ENCODE results near the gene PPP2R3B. TPM values are rescaled to one million over a fixed set of nuclear protein-coding genes. Genes with fewer than 3 reads are reported as not detected.

The PPP2R3B gene
- total RNA-seq, 4 donors from 2014 or later, result 9.7 to 15.2 (median 12.3) TPM

DNA sequence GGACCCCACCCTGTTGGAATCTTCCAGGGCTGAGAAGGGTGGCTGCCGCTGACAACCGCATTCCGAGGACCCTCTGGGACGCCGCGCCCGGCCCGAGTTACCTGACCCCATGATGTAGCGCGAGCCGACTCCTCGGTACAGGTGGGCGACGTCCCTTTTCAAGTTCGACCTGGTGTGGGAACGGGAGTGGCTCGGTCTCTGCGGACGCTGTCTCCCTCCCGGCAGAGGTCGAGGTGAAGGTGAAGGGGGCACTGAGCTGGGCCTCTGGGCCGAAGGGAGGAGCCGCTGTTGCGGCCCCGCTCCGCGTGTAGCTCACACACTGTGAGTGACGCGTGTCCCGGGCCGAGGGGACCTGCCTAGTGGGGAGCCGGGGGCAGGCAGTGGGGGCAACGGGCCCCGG is 72.7 kb downstream of the PPP2R3B start:
- TF ChIP-seq CTCF (IDR thresholded peaks at IDR 0.05), result no peak
- TF ChIP-seq POLR2A (IDR thresholded peaks at IDR 0.05), result no peak
- H3K9me3 ChIP-seq, result no peaks in the 10 kb centered on the region
- H3K27me3 ChIP-seq, result no peaks in the 10 kb centered on the region
- no peak overlapping the region for H3K27ac ChIP-seq
- no peak for DNase-seq
- H3K4me1 ChIP-seq, result no peaks in the 10 kb centered on the region
- H3K4me3 ChIP-seq (replicated peaks in 1 of 3), result no peak overlapping the region
- intact Hi-C loops (cut with DNase I), result no loop called here
- 96 to 97% methylated on average over 27 to 34 of the region's 34 CpGs for WGBS, 2 donors
- H3K36me3 ChIP-seq, result peaks cover 46 to 51% of the 10 kb centered on the region in 2 donors

GRCh38 chrX:313546-313945 is 73.2 kb downstream of the PPP2R3B start:
- WGBS, 2 donors, result 90 to 96% methylated on average over 8 of the region's 8 CpGs
- DNase-seq, result no peak
- no peak for TF ChIP-seq POLR2A (IDR thresholded peaks at IDR 0.05)
- TF ChIP-seq CTCF (IDR thresholded peaks at IDR 0.05), result no peak
- Histone ChIP-seq H3K36me3 (peaks cover 49 to 55% of the 10 kb centered on the region in 2 donors), H3K4me1 (no peaks in the 10 kb centered on the region), H3K4me3 (replicated peaks in 1 of 3) (no peak overlapping the region), H3K27ac (no peak overlapping the region), H3K9me3 (no peaks in the 10 kb centered on the region), H3K27me3 (no peaks in the 10 kb centered on the region)
- intact Hi-C loops (cut with DNase I), result no loop called here

- WGBS, 2 donors, result 90 to 96% methylated on average over 26 to 36 of the region's 54 CpGs
- Histone ChIP-seq H3K4me3 (replicated peaks in 1 of 3) (no peak overlapping the region), H3K27me3 (no peaks in the 10 kb centered on the region), H3K9me3 (no peaks in the 10 kb centered on the region), H3K4me1 (no peaks in the 10 kb centered on the region), H3K27ac (no peak overlapping the region), H3K36me3 (peaks cover 52 to 61% of the 10 kb centered on the region in 2 donors)
- DNase-seq, result no peak
- TF ChIP-seq POLR2A (IDR thresholded peaks at IDR 0.05) (no peak), CTCF (IDR thresholded peaks at IDR 0.05) (no peak)
- intact Hi-C loops (cut with DNase I), result no loop called here
Measured at GRCh38 chrX:312621-313331, 73.9 kb downstream of the PPP2R3B start.

DNA sequence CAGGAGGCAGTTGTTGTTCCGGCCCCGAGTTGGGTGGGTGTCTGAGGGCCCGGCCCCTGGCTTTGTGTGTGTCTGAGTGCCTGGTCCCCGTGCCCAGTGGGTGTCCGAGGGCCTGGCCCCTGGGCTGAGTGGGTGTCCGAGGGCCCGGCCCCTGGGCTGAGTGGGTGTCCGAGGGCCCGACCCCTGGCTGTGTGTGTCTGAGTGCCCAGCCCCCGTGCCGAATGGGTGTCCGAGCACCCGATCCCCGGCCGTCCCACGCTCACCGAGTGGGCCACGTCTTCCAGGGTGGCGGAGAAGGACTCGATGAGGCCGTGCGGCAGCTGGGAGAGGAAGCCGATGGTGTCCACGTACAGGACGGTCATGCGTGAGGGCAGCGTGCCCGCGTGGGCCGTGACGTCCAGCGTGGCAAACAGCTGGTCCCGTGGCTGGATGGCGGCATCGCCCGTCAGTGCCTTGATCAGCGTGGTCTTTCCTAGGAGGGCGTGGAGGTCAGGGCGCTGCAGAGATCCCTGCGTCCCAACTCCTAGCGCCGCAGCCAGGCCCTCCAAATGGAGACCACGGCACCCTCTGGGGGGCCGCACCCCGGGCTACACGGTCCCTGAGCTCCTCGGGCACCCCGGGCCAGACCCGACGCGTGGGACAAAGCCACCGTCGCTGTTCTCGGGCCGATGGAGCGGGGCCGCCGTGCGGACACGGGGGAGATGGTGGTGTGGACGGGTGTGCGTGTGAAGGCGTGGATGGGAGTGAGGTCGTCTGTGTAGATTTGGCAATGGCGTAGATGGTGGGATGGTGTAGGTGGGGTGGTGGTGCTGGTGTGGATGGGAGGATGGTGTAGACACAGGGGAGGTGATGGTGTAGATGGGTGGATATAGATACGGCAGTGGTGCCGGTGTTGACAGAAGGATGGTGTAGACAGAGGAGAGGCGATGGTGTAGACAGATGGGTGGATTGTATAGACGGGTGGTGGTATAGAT is 75.3 kb downstream of the PPP2R3B start:
- Histone ChIP-seq H3K4me3 (replicated peaks in 1 of 3) (no peak overlapping the region), H3K36me3 (peaks cover 61 to 71% of the 10 kb centered on the region in 2 donors), H3K27ac (no peak overlapping the region), H3K27me3 (no peaks in the 10 kb centered on the region), H3K4me1 (no peaks in the 10 kb centered on the region), H3K9me3 (no peaks in the 10 kb centered on the region)
- no peak for TF ChIP-seq POLR2A (IDR thresholded peaks at IDR 0.05)
- TF ChIP-seq CTCF (IDR thresholded peaks at IDR 0.05), result no peak
- intact Hi-C loops (cut with DNase I), result no loop called here
- 98 to 99% methylated on average over 22 to 40 of the region's 69 CpGs for WGBS, 2 donors
- peak in 1 of 2 donors; percentile 4 for DNase-seq
